GM19238 (cell line): Measurements from ENCODE around the gene KCNA1.
"Not testable (repeated sequence)": the region's sequence is repeated elsewhere in the genome, so short reads cannot be mapped to it uniquely, and the experiment has no call there.

Experiments
- DNase-seq: peaks from one replicate; pipeline ENCODE4 v3.0.0; 2011; ENCODE audit warnings: low spot score; ENCODE audit not compliant: insufficient read length

Gene KCNA1

DNA sequence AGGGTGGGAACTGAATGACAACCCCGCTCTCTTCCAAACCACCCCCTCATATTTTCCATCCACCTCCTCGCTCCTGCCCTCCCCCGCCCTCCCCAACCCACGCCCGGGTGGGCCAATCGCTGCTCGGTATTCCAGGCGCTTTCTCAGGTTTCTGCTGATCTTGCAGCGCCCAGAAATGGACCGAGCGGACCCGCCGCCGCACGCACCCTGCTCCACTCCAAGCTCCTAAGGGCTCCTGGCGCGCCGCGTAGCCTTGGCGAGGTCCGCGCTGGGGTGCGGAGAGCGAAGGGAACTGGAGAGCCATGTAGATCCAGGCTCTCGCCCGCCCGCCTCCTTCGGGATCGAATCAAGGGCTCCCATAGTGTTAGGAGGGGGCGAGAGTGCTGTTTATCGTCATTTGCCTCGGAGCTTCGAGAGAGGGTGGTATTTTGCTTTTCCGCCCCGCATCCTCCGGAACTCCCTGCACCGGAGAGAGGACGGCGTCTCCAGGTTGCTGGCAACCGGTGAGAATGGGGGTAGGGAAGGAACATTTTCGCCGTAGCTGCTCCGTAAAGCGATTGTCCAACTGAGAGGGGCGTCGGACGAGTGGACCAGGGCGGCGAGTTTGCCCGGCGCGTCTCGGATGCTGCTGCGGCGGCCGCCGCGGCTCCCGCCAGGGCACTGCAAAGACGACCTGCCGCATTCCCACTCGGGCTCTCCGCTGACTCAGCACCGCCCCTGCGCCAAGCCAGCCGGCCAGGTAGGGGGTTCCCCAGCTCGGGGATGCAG, at the start of gene KCNA1:
KCNA1 (plus strand) TSS at position 172 of the 768 bp plus-strand sequence. CDS start 1,474 bp downstream, outside the sequence.
- peak; percentile 22 for DNase-seq

DNA sequence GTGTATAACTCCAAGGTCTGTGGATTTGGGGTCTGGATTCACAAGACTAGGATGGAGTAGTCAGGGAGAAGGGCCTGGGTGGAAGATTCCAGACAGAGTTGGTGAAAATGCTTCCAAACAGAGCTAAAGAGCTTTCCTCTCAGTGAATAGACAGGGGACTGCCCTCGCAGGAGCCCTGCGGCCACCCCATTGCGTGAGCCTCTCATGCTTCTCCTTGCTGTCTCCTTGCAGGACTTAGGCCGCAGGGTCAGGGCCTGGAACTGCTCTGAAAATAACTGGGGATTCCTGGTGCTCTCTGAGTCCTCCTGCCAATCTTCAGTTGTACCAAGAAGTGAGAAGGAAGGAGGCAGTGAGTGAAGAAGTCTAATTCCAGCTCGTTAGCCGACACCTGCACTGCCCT, 49.0 kb upstream of the KCNA1 start:
- DNase-seq, result no peak

DNA sequence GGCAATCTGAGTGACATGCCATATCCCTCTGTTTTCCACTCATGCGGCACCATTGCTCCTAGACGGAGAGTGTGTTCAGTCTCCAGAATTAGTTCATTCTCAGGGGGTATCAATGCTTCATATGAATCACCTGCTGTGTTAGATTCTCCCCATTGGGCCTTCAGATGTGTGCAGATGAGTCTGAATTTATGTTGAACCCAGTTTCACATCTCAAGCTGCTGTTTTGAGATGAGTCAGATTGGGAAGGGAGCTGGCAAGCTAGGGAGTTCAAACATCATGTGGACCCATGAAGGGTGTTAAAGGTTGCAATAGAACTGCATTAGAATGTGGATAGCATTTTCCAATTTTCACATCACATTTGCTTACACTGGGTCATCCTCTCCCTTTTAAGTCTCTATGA, 46.9 kb upstream of the KCNA1 start:
- no peak for DNase-seq

DNA sequence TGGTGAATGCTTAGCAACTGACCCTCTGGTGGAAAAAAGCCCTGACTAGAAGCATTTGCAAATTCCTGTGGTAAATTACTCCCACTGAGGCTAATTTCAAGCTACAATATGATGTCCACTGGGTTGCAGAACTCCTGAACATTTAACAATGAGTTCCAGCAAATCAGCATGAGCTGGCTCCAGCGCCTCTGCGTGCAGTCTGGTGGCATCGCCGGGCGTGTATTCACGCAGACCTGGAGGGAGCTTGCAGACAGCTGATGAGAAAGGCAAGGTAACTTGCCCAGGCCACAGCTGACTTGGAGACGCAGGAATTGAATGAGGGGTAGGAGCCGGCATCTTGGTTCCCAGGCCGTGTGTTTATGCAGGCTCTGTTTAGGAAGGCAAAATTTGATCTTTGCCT, 45.1 kb upstream of the KCNA1 start:
- DNase-seq, result no peak

DNA sequence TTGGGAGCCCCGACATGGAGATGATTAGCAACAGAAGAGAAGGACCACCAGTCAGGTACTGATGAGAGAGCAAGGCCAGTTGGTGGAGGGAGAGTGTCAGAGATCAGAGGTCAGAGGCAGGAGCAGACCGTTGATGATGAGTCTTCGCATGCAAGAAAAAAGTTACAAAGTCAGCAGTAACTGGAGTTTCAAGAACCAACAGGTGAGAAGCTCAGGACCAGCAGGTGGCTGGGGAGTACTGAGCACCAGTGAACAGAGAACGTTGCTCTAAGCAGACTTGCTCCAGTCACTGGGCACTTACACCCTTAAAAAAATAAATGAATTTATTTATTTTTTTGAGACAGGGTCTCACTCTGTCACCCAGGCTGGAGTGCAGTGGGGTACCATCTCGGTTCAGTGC, 44.5 kb upstream of the KCNA1 start:
- no peak for DNase-seq

DNA sequence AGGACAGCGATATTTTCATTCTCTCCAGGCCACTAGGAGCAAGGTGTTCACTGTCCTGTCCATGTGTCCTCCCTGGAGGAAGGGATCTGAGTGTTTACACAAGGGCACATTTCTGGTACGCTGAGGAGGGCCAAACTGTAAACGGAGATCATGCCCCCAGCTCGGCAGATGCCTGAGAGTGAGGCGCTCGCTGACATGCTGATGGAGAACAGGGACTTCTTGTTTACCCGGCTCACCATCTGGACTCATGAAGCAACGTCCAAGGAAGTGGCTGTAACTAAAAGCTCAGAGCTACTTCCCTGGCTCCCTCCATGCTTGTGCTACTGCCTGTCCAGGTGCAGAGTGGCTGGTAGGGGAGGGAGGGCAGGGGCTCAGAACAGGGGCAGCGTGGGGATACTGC, 43.4 kb upstream of the KCNA1 start:
- DNase-seq, result no peak

DNA sequence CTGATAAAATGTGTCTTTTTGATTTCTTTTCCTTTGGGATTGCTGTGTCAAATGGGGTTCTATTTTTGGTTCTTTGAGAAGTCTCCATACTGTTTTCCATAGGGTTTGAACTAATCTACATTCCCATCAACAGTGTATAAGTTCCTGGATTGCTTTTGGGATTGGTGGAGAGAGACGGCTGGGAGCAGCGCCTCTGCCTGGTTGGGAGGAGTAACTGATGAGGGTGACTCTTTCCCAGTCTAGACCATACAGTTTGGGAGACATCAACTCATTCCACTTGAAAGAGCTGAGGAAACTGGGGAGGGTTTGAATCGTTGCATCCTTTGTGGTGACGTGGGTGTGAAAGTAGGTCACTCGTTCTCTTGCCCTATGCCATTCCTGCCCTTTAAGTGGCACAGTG, 42.3 kb upstream of the KCNA1 start:
- DNase-seq, result no peak

DNA sequence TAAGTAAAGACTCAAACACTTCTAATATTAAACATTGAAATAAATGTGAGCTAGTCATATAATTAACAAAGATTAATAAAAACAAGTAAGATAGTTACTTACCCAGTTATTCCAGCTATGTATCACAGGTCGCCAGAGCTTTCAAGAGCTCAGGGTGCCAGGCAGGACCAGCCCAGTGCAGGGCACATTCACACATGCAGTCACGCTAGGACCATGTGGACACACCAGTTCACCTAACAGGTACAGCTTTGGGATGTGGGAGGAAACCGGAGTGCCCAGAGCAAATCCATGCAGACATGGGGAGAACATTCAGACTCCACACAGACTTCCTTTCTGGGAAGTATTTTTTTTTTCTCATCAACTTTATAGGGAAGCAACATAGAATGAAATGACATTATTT, 39.3 kb upstream of the KCNA1 start:
- no peak for DNase-seq

DNA sequence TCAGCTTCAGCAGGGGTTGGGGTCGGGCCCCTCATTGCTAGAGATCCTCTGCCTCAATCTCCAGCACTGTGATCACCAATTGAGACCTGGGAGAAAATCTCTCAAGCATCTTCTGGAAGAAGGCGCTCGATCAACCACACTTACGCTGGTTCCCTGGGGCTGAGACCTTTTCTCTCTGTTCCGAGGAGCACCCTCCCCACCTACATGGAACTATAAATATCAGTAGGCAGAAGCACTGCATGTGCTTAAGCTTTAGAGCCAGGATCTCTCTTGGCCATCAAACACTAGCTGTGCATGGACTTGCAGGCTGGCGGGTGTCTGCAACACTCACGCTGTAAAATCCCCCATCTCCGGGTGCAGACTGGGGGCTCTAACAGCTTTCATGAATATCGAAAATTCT, 38.2 kb upstream of the KCNA1 start:
- no peak for DNase-seq

DNA sequence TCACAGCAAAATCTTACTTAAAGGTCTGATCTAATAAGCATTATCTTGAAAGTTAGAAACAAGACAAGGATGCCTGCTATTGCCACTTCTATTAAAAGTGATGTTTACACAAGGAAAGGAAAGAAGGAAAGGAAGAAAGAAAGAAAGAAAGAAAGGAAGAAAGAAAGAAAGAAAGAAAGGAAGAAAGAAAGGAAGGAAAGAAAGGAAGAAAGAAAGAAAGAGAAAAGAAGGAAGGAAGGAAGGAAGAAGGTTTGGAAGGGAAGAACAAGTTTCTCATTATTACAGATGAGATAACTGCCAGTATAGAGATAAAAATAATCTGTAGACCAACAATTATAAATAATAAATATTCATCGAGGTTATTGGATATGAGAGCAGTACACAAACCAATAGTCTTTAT, 35.8 kb upstream of the KCNA1 start:
- DNase-seq, result no peak

DNA sequence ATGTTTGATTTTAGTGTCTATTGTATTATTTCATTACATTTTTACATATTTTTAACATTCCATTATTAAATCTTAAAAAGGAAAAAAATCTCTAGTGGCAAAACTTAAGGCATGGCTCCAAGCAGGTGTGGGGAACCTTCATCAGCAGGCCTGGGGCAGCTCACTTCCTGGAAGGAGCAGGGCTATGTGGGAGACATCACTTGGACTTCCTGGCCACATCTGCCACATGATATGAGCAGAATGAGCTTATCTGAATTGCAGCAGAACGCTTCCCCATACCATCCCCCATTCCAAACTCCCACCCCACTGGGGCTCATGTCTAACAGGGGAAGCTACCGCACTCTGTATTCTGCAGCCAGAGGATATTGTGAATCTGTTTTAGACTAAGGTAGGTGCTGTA, 35.0 kb upstream of the KCNA1 start:
- DNase-seq, result no peak

DNA sequence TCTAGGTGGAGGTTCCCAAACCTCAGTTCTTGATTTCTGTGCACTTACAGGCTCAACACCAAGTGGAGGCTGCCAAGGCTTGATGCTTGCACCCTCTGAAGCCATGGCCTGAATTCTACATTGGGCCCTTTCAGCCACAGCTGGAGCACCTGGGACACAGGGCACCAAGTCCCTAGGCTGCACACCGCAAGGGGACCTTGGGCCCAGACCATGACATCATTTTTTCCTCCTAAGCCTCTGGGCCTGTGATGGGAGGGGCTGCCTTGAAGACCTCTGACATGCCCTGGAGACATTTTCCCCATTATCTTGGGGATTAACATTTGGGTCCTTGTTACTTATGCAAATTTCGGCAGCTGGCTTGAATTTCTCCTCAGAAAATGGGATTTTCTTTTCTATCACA, 30.2 kb upstream of the KCNA1 start:
- DNase-seq, result not testable (repeated sequence)

DNA sequence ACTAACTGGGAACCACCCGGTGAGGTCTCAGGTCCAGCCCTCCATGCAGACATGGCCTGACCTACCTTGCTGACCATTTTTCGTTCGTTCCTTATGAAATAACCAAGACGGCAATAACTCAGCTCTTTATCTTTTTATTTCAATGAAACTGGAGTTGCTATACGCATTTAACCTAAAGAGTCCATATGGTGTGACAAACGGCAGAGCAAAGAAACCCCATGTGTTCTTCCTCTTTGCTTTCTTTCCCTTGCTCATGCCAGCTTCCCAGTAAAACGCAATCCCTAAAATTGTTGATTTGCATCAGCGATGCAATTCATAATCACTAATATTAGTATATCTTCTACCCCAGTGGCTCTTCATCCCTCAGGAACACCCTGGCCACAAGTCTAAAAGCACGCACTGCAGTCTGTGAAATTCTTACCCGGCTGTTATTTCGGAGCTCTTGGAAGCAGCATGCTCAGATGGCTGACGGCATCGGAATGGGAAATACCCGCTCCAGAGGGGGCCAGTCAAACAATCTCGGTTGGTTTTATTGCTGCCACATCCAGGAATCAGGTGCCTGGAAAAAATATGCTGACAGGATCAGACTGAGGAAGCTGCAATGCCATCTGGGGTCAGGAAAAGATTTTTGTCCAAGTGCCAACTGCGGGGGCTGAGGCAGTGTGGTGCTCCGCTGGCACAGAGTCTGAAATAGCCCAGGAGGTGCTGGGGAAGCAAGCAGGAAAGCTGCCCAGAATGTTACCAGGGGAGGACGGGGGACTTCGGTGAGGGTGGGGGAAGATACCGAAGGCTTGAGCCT, 28.2 kb upstream of the KCNA1 start:
- no peak for DNase-seq

DNA sequence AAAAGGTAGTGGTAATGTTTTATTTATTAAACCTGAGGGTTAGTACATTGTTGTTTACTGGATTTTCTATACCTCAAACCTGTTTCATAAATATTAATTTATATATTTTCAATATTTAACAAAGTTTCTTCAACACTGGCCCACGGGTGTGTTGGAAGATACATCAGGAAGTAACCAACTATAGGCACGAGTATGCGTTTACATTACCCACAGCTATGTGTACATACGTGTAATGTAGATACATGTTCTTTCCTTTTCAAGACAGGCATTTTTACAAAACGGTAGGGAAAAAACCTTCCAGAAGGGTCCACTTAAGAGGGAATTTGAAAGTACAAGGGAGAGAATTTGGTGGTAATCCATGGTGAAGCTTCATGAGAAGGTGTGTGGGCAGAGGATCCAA, 17.8 kb upstream of the KCNA1 start:
- DNase-seq, result no peak

DNA sequence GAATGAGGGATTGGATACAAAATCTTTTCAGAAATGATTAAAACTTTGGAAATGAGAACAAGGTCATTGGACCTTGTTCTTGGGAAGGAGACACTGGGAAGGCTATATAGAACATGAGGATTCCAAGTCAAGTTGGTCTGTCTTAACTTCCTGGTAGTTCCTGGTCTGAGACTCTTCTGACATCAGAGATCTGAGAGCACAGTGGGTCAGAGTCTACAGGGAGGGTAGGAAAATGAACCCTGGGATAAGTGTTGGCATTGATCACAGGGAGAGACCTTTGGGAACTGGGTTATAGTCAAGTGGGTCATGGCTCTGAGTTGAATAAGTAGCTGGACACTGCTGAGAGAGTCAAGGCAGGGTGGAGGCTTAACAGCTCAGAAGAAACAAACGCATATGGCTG, 17.3 kb upstream of the KCNA1 start:
- no peak for DNase-seq

DNA sequence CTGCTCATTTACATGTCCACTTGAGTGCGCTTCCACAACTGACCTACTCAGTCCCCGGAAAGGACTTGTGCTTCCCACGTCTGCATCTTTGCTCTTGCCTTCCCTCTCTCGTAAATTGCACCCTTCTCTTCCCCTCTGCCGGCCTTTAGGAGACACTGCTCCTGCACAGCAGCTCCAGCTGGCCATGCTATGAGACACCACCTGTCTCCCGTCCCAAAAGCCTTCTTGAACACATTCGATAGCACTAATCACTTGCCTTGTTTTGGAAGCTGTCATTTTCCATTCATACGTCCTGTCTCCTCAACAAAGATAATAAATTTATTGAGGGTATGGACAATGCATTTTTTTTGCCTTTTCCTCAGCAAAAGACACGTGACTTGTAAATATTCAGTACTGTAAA, 15.7 kb upstream of the KCNA1 start:
- DNase-seq, result no peak

DNA sequence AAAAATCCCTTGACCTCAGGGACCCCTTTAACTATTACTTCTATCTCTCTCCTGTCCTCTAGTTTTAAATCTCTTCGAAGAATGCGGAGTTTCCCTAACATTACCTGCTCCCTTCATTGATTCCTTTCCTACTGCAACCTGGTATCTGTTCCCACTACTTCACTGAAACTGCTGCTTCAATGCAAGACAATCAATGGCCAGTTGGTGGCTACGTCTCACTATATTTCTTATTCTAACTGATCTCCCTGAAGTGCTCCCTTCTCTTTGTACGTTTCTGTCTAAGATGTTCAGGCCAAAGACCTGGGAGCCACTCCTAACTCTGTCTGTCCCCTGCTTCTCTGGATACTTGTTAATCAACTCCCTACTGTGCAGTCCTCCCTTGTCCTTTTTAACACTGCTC, 10.3 kb upstream of the KCNA1 start:
- DNase-seq, result no peak

DNA sequence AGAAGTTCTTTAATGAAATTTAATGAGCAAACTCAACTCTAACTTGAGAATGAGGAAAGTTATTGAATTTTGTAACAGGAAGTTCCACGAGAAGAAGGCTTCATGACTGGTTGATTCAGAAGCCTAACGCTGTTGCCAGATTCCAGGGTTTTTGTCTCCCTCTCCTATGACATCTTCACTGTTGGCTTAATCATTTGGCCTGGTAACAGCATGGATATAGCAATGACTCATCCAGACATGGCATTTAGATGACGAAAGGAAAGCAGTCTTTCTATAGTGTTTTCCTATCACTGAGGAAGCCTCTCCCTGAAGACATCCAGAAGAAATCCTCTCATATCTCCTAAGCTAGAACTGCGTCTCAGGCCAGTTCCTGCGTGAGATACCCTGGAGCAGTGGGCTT, 9.4 kb upstream of the KCNA1 start:
- DNase-seq, result no peak

DNA sequence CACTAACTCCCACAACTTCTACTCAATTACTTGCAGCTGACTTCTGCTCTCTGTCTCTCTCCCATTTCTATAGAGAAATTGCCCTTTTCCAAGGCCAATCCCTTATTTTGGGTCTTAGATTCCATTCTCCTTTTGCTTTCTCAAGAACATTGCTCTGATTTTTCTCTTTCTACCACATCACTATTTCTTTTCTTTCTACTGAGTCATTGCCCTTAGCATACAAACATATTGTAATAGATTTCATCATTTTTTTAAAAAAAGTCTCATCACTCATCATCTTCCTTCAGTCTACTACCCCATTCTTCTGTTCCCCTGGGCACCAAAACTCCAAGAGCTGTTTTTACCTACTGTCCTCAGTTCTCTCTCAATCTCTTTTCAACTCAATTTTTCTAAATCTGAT, 4.4 kb upstream of the KCNA1 start:
- DNase-seq, result no peak

DNA sequence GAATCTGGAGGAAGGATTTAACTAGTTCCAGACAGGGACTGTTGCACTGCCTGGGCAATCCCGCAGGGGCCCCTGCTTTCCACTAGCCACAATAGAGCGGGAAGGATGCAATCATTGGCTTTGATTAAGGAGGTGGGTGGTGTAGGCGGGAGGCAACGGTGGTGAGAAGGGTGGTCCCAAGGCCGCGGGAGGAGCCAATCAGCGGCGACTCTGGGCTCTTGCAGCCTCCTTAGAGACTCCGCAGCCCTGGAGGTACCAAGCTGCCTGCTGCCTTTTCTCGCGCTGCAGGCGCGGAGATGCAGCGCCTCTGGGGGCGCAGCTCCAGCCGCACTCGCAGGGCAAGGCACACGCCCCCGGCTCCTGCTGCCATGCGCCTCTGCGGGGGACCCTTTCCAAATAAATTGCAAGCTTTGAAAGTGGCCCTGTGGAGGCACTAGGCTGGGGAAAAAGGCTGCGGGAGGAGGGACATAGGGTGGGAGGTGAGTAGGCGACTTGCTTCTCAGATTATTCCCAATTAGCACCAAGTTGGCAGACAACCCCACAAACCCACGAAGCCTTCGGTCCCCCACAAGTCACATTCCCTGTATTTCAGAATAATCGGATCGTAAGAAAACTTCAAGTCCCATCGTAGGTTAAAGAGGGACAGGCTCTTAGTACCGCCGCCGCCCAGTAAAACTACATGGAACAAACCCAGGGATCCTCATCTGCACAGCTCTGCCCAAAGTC, 858 bp upstream of the KCNA1 start:
- DNase-seq, result peak; percentile 18

DNA sequence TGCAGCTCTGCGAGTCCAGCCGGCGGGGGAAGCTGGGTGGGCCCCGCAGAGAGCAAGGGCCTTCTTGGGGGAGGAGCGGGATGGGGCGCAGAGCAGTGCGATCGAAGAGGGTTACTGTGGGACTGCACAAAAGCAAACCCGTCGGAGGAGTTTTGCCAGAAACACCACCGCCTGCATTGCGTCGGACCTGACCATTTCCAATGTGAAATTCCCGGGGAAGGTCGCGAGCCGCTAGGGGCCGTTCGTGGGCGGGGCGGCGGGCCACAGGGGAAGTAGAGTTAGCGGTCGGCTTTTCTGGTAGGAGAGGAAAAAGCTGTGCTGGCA, 333 bp upstream of the KCNA1 start:
- DNase-seq, result peak; percentile 7

DNA sequence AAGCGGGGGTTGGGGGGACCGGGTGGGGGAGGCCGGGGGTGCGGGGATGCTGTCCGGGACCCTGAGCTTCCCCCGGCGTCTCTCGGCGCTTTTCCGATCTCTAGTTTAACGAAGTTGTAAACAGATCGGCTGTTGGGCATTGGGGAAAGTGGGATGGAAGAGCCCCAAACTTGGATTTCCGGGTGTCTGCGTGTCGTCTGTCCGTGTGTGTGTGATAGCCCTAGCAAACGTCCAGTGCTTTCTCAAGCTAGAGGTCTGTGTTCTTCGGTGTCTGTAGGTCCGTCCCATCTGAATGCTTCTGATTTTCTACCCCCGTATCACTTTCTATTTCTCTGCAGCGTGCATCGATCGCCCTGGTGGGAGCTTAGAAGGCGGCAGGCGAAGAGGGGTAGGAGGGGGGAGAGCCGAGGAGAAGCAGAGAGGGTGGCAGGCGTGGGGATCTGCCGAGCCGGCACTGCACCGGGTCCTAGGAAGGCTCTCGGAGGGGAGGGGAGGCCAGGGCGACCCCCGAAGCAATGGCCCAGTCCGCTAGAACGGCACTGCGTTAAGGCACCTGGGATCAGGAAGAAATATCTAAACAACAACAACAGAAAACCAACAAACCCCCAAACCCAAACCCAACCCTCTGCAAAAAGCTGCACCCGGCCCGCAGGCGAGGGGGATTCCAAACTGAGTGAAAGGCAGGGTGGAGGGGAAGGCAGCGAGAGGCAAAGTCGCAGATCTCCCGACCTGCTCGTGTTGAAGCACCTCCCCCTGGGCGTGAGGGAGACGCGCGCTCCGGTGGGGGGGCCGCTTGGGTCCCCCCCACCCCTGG, 1.0 kb downstream of the KCNA1 start:
- DNase-seq, result peak; percentile 31
